Cerebellar nuclear complex (tissue), 1 donor: Measurements from ENCODE around the gene MEX3A.
"Not testable (repeated sequence)": the region's sequence is repeated elsewhere in the genome, so short reads cannot be mapped to it uniquely, and the experiment has no call there.

Source experiments
- DNase-seq, 2 experiments: peaks; one replicate each; lab custom pipeline; 2025; lab: John Stamatoyannopoulos, UW

The MEX3A gene

DNA sequence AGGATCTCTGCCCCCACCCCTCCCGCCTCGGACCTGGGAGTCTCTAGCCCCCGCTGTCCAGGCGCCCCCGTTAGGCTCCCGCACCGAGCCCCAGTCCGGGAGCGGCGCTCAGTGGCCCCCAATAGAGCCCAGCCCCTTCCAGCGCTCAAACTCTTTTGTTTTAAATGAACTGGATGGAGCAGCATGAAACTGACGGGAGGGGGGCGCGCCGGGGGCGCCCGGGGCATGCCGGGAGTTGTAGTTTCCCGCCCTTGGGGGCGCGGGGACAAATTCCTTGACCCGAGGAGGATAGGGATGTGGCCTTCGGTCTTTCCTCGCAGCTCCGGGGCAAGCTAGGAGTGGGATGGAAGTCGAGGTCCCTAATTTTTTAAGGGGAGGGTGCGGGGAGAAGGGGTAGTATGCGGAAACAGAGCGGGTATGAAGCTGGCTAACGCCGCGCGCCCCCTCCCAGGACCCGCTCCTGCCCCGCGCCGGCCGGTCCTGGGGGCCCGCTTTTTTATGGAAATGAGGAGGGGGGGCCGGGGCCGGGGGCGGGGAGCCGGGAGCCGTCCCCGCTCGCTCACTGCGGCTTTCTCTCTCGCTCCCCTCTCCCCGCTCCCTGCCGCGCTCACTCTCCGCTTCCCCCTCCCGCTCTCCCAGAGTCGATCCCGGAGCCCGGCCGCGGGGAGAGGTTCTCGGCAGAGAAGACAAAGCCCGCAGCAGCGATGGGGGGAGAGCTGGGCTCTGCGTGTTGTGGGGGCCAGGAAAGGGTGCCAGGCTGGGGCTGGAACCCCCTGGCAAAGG is at the start of gene MEX3A:
MEX3A (minus strand) TSS at position 157 of the 783 bp plus-strand sequence. CDS start 467 bp downstream, outside the sequence.
- peak in 1 of 2 experiments; percentile 17 for DNase-seq

- no peak for DNase-seq
Observed at GRCh38 chr1:156130578-156130942, 48.3 kb upstream of the MEX3A start.

DNA sequence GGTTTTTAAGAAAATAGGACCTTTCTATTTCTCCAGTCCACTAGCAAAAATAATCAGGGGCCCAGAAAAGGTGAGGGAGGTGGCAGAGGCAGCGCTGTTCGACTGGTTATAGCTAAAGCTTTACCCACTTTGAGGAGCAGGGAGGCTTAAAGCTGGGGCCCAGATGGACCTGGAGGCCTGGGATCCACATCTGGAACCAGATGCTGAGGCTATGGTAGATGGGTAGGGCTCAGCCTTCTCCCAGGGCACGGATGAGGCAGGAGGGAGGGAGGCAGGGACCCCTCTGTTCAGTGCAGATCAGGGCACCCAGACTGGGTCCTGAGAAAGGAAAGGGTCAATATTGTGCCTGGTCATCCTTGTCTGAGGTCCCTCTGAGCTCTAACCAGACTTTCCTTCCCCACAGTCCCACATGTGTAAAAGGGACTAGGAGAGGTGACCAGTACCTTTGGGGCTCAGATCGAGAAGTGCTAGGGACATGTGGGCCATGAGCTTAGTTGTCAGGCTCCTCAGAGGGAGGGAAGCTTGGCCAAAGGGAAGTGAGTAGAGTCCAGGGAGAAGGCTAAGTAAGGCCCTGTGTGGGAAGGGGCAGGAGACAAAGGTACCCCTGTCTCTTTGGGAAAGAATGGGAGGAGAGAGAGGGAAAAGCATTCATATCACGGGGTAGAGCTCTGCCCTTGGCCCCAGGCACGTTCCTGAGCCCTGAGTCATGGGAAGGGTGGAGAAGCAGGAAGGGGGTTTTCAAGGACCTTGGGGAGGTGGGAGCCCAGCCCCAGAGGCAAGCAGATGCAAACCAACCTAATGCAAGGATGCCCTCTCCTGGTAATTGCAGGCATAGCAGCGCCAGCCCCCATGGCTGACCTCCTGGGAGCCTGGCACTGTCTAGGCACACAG is 47.7 kb upstream of the MEX3A start:
- no peak for DNase-seq

GRCh38 chr1:156128654-156129597 is 46.7 kb upstream of the MEX3A start:
- no peak for DNase-seq

GRCh38 chr1:156128308-156128653 is 46.0 kb upstream of the MEX3A start:
- DNase-seq = no peak

DNA sequence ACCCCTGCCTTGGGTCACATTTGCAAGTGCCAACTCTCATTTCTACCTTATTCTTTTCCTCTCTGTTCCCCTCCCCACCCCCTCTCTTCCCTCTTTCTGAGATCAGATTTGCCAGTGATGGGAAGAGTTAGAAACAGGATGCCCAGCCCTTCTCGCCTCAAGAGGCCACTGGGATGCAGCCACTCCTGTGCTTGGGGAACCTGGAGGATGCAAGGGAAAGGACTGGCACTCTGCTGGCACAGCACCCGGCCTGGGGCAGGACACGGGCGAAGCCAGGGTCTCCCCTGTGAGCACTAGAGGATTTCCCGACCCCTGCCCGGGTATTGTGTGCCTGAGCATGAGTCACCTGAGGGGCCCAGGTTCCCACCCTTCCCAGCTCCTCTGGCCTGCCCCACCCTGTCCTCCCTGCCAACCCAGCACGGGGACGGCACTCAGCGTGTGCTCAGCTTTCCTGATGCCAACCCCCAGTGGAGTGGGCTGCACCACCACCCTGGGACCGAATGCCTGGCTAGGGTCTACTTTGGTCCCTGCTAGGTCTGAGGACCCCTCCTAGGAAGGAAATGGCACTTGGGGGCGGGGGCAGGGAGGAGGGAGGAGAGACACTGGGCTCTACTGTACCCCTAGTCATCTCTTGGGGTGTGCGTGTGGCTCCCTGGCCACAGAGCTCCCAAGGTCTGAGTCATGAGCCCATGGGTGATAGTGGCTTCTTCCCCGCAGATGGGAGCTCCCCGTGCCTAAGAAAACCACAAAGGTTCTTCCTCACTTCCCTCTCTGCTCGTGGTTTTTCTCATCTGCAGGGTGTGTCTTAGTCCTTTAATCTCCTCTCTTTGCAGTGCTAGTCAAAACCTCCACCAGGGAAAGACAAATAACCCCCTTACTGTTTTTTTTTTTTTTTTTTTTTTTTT is 44.6 kb upstream of the MEX3A start:
- no peak for DNase-seq

DNA sequence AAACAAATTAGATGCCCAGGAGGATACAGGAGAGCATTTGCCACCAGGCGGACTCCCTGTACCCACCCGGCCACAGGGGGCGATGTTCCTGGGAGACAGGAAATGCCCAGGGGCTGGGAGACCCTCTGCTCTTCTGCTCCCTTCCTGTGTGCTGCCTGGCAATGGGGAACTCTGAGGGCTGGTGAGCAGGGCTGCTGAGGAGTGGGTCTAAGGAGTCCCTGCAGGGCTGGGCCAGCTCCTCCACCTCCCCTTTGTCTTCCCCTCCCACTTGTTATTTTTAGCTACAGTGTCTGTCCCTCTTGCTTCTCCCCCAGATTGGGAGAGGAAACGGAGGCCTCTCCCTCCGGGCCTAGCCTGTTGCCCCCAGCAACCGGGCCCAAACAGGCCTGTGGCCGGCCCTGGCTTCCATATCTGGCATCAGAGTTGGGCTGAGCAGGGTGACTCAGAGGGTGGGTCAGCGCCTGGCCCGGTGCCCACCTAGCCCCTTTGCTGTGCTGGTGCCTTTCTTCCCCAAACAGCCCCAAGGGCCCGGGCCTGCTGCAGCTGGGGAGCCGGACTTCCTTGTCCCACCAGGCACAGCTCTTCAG is 43.9 kb upstream of the MEX3A start:
- DNase-seq = no peak

- DNase-seq = not testable (repeated sequence)
Observed at GRCh38 chr1:156125544-156125943, 43.3 kb upstream of the MEX3A start.

GRCh38 chr1:156124557-156125483 is 42.6 kb upstream of the MEX3A start:
- no peak for DNase-seq

- no peak for DNase-seq
Observed at GRCh38 chr1:156123356-156124196, 41.3 kb upstream of the MEX3A start.

GRCh38 chr1:156122519-156123355 is 40.5 kb upstream of the MEX3A start:
- peak in 1 of 2 experiments; percentile 7 for DNase-seq

GRCh38 chr1:156122086-156122485 is 39.8 kb upstream of the MEX3A start:
- DNase-seq = no peak

DNA sequence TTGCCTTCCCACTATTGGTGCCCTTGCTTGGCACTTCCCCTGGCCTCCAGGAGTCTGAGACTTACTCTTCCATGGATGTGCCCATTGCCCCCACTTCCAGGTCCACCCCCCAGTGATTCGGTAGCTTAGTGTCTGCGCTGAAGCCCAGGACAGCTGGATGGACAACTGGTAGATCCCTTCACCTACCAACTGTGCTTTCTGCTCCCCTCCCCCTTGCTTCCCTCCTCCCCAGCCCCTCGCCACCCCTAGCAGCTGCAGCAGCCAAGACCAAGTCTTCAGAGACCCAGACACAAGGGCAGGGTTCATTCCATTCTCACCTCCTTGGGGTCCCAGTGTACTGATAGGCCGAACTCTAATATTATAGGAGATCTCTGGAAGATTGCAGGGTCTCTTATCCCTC is 39.2 kb upstream of the MEX3A start:
- DNase-seq = no peak

- not testable (repeated sequence) for DNase-seq
Observed at GRCh38 chr1:156121005-156121404, 38.7 kb upstream of the MEX3A start.

DNA sequence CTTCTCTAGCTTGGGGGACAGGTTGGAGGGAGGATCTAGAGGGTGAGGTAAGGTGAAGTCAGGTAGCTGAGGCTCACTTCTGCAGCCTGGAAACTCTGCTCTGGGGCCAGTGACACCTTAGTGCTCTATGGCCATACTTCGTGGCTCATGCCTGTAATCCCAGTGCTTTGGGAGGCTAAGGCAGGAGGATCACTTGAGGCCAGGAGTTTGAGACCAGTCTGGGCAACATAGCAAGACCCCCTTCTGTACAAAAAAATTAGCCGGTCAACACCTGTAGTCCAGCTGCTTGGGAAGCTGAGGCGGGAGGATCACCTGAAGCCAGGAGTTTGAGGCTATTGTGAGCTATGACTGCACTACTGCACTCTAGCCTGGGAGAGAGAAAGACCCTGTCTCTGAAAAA is 38.1 kb upstream of the MEX3A start:
- DNase-seq = no peak

DNA sequence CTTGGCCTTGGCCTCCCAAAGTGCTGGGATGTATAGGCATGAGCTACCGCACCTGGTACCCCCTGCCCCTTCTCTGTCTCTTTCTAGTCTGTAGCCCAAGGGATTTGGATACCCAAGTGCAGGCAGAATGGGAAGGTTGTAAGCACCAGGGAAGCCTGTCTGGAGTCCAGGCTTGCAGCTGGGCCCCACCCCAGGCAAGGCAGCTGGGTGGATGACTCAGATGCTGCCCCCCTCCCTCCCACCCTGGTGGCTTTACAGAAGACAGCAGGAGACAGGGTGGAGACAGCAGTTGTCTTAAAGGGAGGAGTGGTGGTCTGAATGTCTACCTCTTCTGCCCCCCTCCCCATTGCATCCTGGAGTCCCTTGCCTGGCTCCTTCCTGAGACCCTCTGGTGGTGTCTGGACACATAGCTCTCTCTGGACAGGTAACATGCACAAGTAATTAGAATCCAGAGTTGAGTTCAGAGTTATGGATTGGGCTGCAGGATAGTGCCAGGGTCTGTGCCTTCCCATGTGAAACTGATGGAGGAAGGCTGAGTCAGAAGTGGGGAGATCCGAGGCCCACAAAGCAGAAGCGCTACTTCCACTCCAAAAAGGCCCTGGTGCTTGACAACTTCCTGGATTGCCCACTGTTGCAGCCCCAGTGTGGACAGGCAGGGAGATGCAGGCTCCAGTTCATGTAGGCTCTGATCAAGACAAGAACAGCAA is 37.4 kb upstream of the MEX3A start:
- no peak for DNase-seq
